Activated CD4-positive, alpha-beta T cell treated with anti-CD3 and anti-CD28 coated beads for 36 hours (primary cell): ENCODE results near the gene CRYBG3. TPM values are rescaled to one million over a fixed set of nuclear protein-coding genes. Genes with fewer than 3 reads are reported as not detected.

Source experiments
- ATAC-seq: fragments of 200-7000 bp; cut with Tn5 transposase; one replicate; pipeline ENCODE4 v1.10.0; 2021; ENCODE audit warnings: mild to moderate bottlenecking, moderate library complexity
- CTCF ChIA-PET: fragments of 350-600 bp; sonication (Branson Sonifier 250); formaldehyde crosslinking; loops from one replicate; lab custom pipeline; 2021; ENCODE audit warnings: antibody characterized with exemption; lab: Charles Lee
- POLR2A ChIA-PET: fragments of 350-600 bp; sonication (Branson Sonifier 250); formaldehyde crosslinking; loops from one replicate; lab custom pipeline; 2021; ENCODE audit warnings: antibody characterized with exemption, inconsistent platforms; lab: Charles Lee
- DNase-seq: peaks from one replicate; pipeline ENCODE4 v3.0.0-alpha.2; 2020
- H3K27ac Mint-ChIP-seq: one replicate; pipeline ENCODE4 v1.8.0; 2021; ENCODE audit warnings: mixed read lengths
- H3K27me3 Mint-ChIP-seq: one replicate; pipeline ENCODE4 v1.8.0; 2021; ENCODE audit warnings: mixed read lengths
- H3K36me3 Mint-ChIP-seq: one replicate; pipeline ENCODE4 v1.8.0; 2021; ENCODE audit warnings: low read depth, mixed read lengths
- H3K4me1 Mint-ChIP-seq: one replicate; pipeline ENCODE4 v1.8.0; 2021; ENCODE audit warnings: mixed read lengths
- H3K4me3 Mint-ChIP-seq: one replicate; pipeline ENCODE4 v1.8.0; 2021; ENCODE audit warnings: mild to moderate bottlenecking, moderate library complexity, mixed read lengths
- H3K9me3 Mint-ChIP-seq: one replicate; pipeline ENCODE4 v1.8.0; 2021; ENCODE audit warnings: low read depth, mixed read lengths
- intact Hi-C, 2 experiments: fragments of 100-400 bp; cut with DNase I in 1 of 2; cut with micrococcal nuclease in 1 of 2; formaldehyde crosslinking; loops; one replicate each; pipeline versions ENCODE4 v1.14.2 to v1.15.1; 2022 to 2024; cut with DNase I, micrococcal nuclease
- total RNA-seq, 2 experiments: library from RNA; stranded (reverse); gene quantifications; one replicate each; pipeline ENCODE4 v1.2.3, GENCODE V29; 2021

The CRYBG3 gene
- total RNA-seq, 2 experiments from 2014 or later: 4.2 to 4.9 TPM

DNA sequence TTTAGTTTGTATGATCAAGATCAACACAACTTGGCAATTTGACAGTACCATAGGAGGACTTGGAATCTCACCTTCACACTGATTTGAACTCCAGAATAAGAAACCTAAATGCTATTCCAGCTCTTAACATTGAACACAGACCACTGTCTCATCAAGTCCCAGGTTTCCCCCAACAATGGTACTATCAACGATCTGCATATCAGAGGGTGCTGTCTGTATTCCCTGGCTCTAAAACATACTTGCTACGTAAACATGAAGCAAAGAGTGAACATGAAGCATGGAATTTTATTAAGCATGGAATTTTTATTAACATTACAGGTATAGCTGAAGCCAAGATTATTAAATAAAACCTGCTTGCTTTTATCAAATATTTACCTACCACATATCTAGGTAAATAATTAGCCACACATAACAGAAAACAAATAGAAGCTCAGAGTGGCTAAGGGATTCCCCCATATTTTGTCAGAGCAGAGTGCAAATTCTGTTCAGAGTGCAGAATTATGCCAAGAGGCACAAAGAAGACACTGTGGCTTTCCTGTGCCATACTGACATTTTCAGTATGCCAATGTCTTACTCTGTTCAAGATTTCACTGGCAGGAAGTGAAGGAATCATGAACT is 172.6 kb downstream of the CRYBG3 start:
- ChIA-PET CTCF (no interaction called here), POLR2A (no interaction called here)
- H3K9me3 Mint-ChIP-seq: no peaks in the 10 kb centered on the region
- intact Hi-C loops: no loop called here
- peaks cover 23% of the 10 kb centered on the region for H3K4me1 Mint-ChIP-seq
- H3K27me3 Mint-ChIP-seq: peaks cover 2% of the 10 kb centered on the region
- H3K36me3 Mint-ChIP-seq: peaks cover 1% of the 10 kb centered on the region
- DNase-seq: no peak
- no peak overlapping the region for H3K27ac Mint-ChIP-seq
- ATAC-seq: no peak
- H3K4me3 Mint-ChIP-seq: no peak overlapping the region

Other genes starting within 250 kb of the CRYBG3 start
- gene ARL6, start 57.3 kb upstream of the CRYBG3 start, total RNA-seq: 1 to 10 TPM; 6.9 TPM
- gene RIOX2, start 150.4 kb downstream of the CRYBG3 start, total RNA-seq: 10 to 100 TPM; 35.0 to 35.5 TPM
- not detected for gene GABRR3, start 213.3 kb downstream of the CRYBG3 start, total RNA-seq